Measurements from ENCODE around the gene GRAMD1B.

The GRAMD1B gene

DNA sequence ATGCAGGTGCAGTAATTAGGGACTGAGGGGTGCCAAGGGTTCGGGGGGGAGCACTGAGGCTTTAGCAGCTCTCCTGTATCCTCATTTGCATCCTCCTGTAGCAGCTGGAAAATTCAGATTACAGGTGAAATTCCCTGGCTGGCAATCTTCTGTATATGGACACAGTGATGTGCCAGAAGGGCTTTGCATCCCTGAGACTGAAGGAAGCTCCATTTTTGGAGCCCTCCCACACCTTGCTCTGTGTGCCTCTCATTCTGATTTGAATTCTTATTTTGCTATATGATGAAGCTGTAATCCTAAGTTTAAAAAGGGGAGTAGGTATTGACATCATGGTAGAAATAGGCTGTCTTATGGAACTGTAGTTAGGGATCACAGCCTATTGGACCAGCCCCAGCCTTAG is 177.7 kb downstream of the GRAMD1B start:
- H3K36me3 ChIP-seq (ENCODE audit: insufficient read depth, low read length): no peaks in the 10 kb centered on the region
- no peak overlapping the region for H3K4me3 ChIP-seq (ENCODE audit: low read depth, low read length)
- H2AFZ ChIP-seq (ENCODE audit: low read length, unreplicated experiment): no peak overlapping the region
- no peaks in the 10 kb centered on the region for H3K4me1 ChIP-seq (ENCODE audit: control insufficient read depth, insufficient read depth, low read length, unreplicated experiment)
- no peaks in the 10 kb centered on the region for H3K79me2 ChIP-seq (ENCODE audit: control insufficient read depth, insufficient read depth, low read length, unreplicated experiment)
- H3K27me3 ChIP-seq (ENCODE audit: insufficient read depth, low read length): no peaks in the 10 kb centered on the region
- H3K27ac ChIP-seq (ENCODE audit: low read depth, low read length): no peak overlapping the region

DNA sequence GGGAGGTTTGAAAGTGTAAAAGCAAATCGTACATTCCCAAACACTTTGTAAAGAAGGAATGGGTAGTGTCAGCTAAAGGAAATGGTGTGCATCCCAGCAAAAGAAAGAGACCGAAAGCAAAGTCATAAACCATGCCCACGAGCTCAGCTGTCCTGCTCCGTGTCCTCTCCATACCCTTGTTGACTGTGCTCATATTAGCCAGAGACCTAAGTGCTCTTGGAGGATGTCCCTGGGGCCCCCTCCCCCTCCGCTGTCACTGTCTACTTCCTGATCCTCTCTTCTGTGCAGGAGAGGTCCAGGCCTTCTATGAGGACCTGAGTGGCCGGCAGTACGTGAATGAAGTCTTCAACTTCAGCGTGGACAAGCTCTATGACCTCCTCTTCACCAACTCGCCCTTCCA is 178.3 kb downstream of the GRAMD1B start:
- Histone ChIP-seq H3K4me3 (ENCODE audit: low read depth, low read length) (no peak overlapping the region), H3K4me1 (ENCODE audit: control insufficient read depth, insufficient read depth, low read length, unreplicated experiment) (no peaks in the 10 kb centered on the region), H2AFZ (ENCODE audit: low read length, unreplicated experiment) (no peak overlapping the region), H3K27me3 (ENCODE audit: insufficient read depth, low read length) (no peaks in the 10 kb centered on the region), H3K79me2 (ENCODE audit: control insufficient read depth, insufficient read depth, low read length, unreplicated experiment) (no peaks in the 10 kb centered on the region), H3K27ac (ENCODE audit: low read depth, low read length) (no peak overlapping the region), H3K36me3 (ENCODE audit: insufficient read depth, low read length) (no peaks in the 10 kb centered on the region)

DNA sequence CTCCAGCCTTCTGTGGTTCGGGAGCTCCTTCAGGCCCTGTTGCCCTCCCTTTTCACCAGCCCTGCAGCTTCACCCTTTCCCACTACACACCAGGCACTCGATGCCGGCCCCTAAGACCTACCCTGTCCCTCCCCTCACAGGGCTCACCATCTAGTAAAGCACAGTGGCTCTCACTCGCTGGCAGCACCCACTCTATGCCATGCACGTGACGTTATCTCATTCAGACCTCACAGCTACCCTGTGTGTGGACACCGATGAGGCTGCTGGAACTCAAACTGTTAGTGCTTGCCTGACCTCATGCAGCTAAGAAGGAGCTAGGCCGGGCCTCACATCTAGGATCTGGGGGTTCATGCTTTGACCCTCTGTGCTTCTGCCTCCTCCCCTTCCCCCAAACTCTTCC is 178.9 kb downstream of the GRAMD1B start:
- no peaks in the 10 kb centered on the region for H3K36me3 ChIP-seq (ENCODE audit: insufficient read depth, low read length)
- no peaks in the 10 kb centered on the region for H3K79me2 ChIP-seq (ENCODE audit: control insufficient read depth, insufficient read depth, low read length, unreplicated experiment)
- H3K4me3 ChIP-seq (ENCODE audit: low read depth, low read length): no peak overlapping the region
- H3K27ac ChIP-seq (ENCODE audit: low read depth, low read length): no peak overlapping the region
- no peaks in the 10 kb centered on the region for H3K4me1 ChIP-seq (ENCODE audit: control insufficient read depth, insufficient read depth, low read length, unreplicated experiment)
- no peaks in the 10 kb centered on the region for H3K27me3 ChIP-seq (ENCODE audit: insufficient read depth, low read length)
- H2AFZ ChIP-seq (ENCODE audit: low read length, unreplicated experiment): no peak overlapping the region

DNA sequence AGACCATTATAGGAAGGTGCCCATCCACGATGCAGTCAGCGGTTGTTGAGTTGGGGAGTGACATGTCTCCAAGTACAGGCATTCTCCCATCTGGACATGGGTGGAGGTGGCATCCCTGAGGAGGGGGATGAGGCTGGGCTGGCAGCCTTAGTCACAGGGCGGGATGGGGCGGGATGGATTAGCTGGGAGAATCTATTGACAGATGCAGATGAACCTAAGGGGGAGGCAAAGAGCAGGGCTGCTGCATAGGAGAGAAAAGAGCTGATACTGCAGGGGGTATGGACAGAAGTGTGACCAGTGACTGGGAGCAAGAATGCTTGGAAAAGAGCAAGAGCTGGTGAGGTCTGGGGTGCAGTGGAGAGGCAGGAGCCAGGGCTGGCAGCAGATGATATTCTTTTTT is 181.6 kb downstream of the GRAMD1B start:
- Histone ChIP-seq H3K27ac (ENCODE audit: low read depth, low read length) (no peak overlapping the region), H3K79me2 (ENCODE audit: control insufficient read depth, insufficient read depth, low read length, unreplicated experiment) (no peaks in the 10 kb centered on the region), H3K4me3 (ENCODE audit: low read depth, low read length) (no peak overlapping the region), H2AFZ (ENCODE audit: low read length, unreplicated experiment) (no peak overlapping the region), H3K4me1 (ENCODE audit: control insufficient read depth, insufficient read depth, low read length, unreplicated experiment) (no peaks in the 10 kb centered on the region), H3K36me3 (ENCODE audit: insufficient read depth, low read length) (no peaks in the 10 kb centered on the region), H3K27me3 (ENCODE audit: insufficient read depth, low read length) (no peaks in the 10 kb centered on the region)

DNA sequence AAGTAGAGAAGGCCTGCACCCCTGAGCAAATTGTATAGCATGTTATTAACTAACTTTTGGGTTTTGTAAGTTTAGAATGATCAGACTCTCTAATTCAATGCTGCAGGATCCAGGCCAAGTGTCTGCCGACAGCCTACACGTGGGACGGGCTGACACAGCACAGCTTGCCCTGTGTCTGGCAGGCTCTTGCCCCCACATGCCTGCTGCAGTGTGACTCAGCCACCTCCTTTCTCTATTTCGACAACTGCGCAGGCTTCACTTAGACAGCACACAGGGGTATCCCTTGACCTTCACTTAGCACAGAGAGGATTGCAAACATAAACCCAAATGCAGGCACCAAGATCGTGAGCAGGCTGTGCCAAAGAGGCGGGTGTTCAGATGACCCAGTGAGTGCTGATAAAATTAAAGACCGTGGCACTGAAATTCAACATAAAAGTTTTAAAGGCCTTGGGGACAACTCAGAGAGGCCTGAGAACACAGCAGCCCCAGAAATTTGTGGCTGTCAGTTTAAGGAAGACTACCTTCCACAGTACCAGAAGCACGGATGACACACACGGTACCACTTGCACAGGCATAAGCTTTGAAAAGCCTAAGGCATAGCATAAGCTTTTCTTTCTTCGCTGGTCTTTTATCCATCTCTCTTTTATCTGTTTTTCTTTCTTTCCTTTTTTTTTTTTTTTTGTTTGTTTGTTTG is 186.6 kb downstream of the GRAMD1B start:
- H2AFZ ChIP-seq (ENCODE audit: low read length, unreplicated experiment): no peak overlapping the region
- no peak overlapping the region for H3K4me3 ChIP-seq (ENCODE audit: low read depth, low read length)
- H3K27me3 ChIP-seq (ENCODE audit: insufficient read depth, low read length): no peaks in the 10 kb centered on the region
- H3K79me2 ChIP-seq (ENCODE audit: control insufficient read depth, insufficient read depth, low read length, unreplicated experiment): no peaks in the 10 kb centered on the region
- no peak overlapping the region for H3K27ac ChIP-seq (ENCODE audit: low read depth, low read length)
- H3K36me3 ChIP-seq (ENCODE audit: insufficient read depth, low read length): no peaks in the 10 kb centered on the region
- no peaks in the 10 kb centered on the region for H3K4me1 ChIP-seq (ENCODE audit: control insufficient read depth, insufficient read depth, low read length, unreplicated experiment)

DNA sequence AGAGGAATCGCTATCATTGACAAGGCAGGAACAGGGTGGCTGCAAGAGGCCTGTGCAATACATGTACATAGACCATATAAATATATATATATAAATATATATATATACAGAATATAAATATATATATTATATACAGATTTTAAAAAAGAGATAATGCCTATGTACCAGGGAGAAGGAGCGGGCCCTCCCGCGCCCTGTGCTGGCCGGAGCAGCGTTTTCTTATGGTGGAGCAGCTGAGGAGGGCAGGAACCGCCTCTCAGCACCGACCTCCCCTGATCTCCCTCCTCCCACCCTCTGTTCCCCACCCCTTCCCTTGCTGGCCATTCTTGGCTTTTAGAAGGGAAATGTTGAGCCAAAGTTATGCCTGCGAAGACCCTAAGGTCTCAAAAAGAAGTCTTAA is 192.5 kb downstream of the GRAMD1B start:
- H3K79me2 ChIP-seq (ENCODE audit: control insufficient read depth, insufficient read depth, low read length, unreplicated experiment): no peaks in the 10 kb centered on the region
- H2AFZ ChIP-seq (ENCODE audit: low read length, unreplicated experiment): no peak overlapping the region
- no peaks in the 10 kb centered on the region for H3K27me3 ChIP-seq (ENCODE audit: insufficient read depth, low read length)
- H3K4me3 ChIP-seq (ENCODE audit: low read depth, low read length): no peak overlapping the region
- no peak overlapping the region for H3K27ac ChIP-seq (ENCODE audit: low read depth, low read length)
- no peaks in the 10 kb centered on the region for H3K4me1 ChIP-seq (ENCODE audit: control insufficient read depth, insufficient read depth, low read length, unreplicated experiment)
- no peaks in the 10 kb centered on the region for H3K36me3 ChIP-seq (ENCODE audit: insufficient read depth, low read length)

DNA sequence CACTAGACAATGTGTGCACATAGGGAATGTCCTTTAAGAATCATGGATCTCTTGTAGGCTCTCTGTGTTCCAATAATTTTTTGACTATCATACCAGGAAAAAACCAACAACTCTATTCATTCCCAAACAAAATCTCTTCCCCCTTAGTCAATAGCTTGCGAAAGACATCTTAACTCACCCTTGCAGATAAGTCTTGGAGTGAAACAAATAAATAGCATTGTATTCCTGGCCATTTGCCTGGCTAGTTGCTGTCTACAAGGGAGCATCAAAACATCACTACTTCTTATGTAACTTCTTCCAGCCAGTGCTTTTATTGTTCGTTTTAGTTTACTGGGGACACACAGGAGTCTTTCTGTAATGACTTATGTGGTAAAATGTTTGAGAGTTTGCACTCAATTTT is 194.9 kb downstream of the GRAMD1B start:
- Histone ChIP-seq H3K27ac (ENCODE audit: low read depth, low read length) (no peak overlapping the region), H3K36me3 (ENCODE audit: insufficient read depth, low read length) (no peaks in the 10 kb centered on the region), H3K27me3 (ENCODE audit: insufficient read depth, low read length) (0 out of 2 replicates have a peak, but pooled peaks cover 6% of the 10 kb centered on the region), H3K4me1 (ENCODE audit: control insufficient read depth, insufficient read depth, low read length, unreplicated experiment) (no peaks in the 10 kb centered on the region), H2AFZ (ENCODE audit: low read length, unreplicated experiment) (no peak overlapping the region), H3K4me3 (ENCODE audit: low read depth, low read length) (no peak overlapping the region), H3K79me2 (ENCODE audit: control insufficient read depth, insufficient read depth, low read length, unreplicated experiment) (no peaks in the 10 kb centered on the region)

DNA sequence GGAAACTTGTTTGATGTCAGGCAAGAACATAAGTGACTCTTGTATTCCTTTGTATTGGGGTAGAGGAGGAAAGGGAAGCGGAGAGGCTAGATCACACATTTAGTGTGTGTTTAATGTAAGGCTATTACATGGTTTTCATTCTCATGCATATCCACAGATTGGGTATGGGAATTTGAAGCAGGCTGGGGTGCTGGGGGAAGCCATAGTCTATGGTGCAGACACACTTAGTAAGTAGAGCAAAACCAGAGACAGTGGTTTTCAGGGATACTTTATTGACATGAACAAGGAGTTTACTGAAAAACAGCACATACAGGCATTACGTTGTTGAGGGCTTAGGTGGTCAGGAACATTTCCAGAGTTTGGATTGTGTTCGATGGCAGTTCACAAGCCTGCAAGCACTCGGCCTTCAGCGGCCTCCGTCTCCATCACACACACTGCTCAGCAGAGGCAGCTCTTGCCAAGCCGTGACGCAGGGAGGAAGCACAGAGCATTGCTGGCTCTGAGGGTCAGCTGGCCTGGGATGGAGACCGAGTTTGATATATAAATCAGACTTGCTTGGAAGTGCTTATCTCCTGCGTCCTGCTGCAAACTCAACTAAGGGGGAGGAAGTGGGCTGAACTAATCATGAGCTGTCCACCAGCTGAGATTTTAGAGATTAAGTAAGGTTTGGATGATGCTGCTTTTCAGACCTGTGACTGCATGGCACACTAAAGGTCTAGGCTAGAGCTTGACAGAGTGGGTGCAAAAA is 199.0 kb downstream of the GRAMD1B start:
- H3K36me3 ChIP-seq (ENCODE audit: insufficient read depth, low read length): no peaks in the 10 kb centered on the region
- no peaks in the 10 kb centered on the region for H3K4me1 ChIP-seq (ENCODE audit: control insufficient read depth, insufficient read depth, low read length, unreplicated experiment)
- no peaks in the 10 kb centered on the region for H3K79me2 ChIP-seq (ENCODE audit: control insufficient read depth, insufficient read depth, low read length, unreplicated experiment)
- no peak overlapping the region for H3K4me3 ChIP-seq (ENCODE audit: low read depth, low read length)
- H3K27ac ChIP-seq (ENCODE audit: low read depth, low read length): no peak overlapping the region
- peaks cover 41% of the 10 kb centered on the region for H3K27me3 ChIP-seq (ENCODE audit: insufficient read depth, low read length)
- no peak overlapping the region for H2AFZ ChIP-seq (ENCODE audit: low read length, unreplicated experiment)

DNA sequence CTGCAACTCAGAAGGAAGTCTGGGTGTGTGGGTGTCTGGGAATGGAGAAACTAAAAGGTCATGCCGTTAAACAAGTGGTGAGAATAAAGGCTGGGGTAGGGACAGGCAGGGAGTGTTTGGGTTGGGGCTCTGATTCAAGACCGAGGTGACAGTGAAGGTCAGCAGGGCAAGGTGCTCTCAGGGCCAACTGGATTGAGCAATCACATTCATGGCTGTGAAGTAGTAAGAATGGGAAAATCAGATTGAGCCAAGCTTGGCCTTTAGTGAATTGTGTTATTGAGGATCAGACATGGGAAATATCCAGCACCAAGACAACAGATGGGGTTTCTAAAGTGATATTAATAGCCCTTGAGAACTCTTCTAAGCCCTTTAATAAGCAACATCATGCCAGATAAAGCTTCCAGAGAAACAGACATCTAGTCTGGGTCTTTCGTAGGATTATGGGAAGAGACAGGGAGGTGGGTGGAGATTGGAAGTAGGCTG is 200.1 kb downstream of the GRAMD1B start:
- no peak overlapping the region for H3K4me3 ChIP-seq (ENCODE audit: low read depth, low read length)
- H3K27me3 ChIP-seq (ENCODE audit: insufficient read depth, low read length): peaks cover 52% of the 10 kb centered on the region
- no peak overlapping the region for H3K27ac ChIP-seq (ENCODE audit: low read depth, low read length)
- no peaks in the 10 kb centered on the region for H3K4me1 ChIP-seq (ENCODE audit: control insufficient read depth, insufficient read depth, low read length, unreplicated experiment)
- no peak overlapping the region for H2AFZ ChIP-seq (ENCODE audit: low read length, unreplicated experiment)
- no peaks in the 10 kb centered on the region for H3K36me3 ChIP-seq (ENCODE audit: insufficient read depth, low read length)
- no peaks in the 10 kb centered on the region for H3K79me2 ChIP-seq (ENCODE audit: control insufficient read depth, insufficient read depth, low read length, unreplicated experiment)

DNA sequence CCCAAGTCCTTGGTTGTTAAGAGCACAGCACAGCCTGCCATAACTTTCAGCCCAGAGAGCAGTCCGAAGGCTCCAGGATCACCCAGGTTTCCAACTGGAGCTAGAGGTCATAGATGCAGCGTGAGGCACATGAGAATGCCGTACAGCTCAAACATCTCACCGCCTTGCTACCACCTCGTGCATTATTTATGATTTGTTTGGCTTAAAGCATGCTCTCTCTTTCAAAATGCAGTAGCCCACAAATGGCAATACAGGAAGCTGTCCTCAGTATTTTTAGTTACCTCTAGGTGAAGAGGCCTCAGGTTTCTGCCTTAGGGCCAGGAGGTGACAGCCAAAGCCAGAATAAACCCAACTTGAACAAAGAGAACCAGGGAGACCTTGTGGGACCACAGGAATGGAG is 210.0 kb downstream of the GRAMD1B start:
- Histone ChIP-seq H3K27ac (ENCODE audit: low read depth, low read length) (no peak overlapping the region), H2AFZ (ENCODE audit: low read length, unreplicated experiment) (no peak overlapping the region), H3K4me3 (ENCODE audit: low read depth, low read length) (no peak overlapping the region), H3K27me3 (ENCODE audit: insufficient read depth, low read length) (peaks cover 72% of the 10 kb centered on the region), H3K4me1 (ENCODE audit: control insufficient read depth, insufficient read depth, low read length, unreplicated experiment) (no peaks in the 10 kb centered on the region), H3K79me2 (ENCODE audit: control insufficient read depth, insufficient read depth, low read length, unreplicated experiment) (no peaks in the 10 kb centered on the region), H3K36me3 (ENCODE audit: insufficient read depth, low read length) (no peaks in the 10 kb centered on the region)
